HEK293 (cell line): ENCODE results near the gene DZIP1L.

Source experiments
- CTCF ChIA-PET: fragments of 350-600 bp; formaldehyde crosslinking; extraction: SDS; loops from one replicate; lab custom pipeline; 2021; ENCODE audit warnings: antibody characterized with exemption; lab: Yijun Ruan, JAX
- POLR2A ChIA-PET: fragments of 300-600 bp; formaldehyde crosslinking; extraction: SDS; loops from one replicate; lab custom pipeline; 2020; ENCODE audit warnings: antibody characterized with exemption, inconsistent platforms; lab: Yijun Ruan, JAX
- H3K27ac ChIP-seq: fragments of 200-500 bp; sonication (Bioruptor generic); 2 replicates; pipeline ENCODE4 v1.5.1; 2014; ENCODE audit warnings: low read depth, low read length, control low read depth, inconsistent platforms; ENCODE audit errors: extremely low read depth
- H3K36me3 ChIP-seq, 2 experiments: fragments of 200-500 bp in 1 of 2; sonication (Bioruptor generic) in 1 of 2; 1 replicate in 1 of 2; 2 replicates in 1 of 2; pipeline ENCODE4 v1.5.1; 2014 to 2017; ENCODE audit warnings: inconsistent platforms in 2 of 2, low read length in 2 of 2; ENCODE audit not compliant: control insufficient read depth in 2 of 2, insufficient read depth in 1 of 2
- H3K4me1 ChIP-seq: fragments of 200-500 bp; sonication (Bioruptor generic); 2 replicates; pipeline ENCODE4 v1.5.1; 2014; ENCODE audit warnings: mild to moderate bottlenecking, low read length, inconsistent platforms; ENCODE audit not compliant: control insufficient read depth, insufficient read depth
- H3K4me3 ChIP-seq: 2 replicates; pipeline ENCODE4 v1.5.1; 2011; ENCODE audit warnings: low read depth, mild to moderate bottlenecking, control low read depth, low read length, moderate library complexity
- H3K9me3 ChIP-seq: fragments of 200-500 bp; sonication (Bioruptor generic); 2 replicates; pipeline ENCODE4 v1.5.1; 2014; ENCODE audit warnings: low read depth, low read length, inconsistent platforms; ENCODE audit not compliant: control insufficient read depth, insufficient read depth
- BCL11A ChIP-seq: fragments of 450-650 bp; formaldehyde crosslinking; IDR thresholded peaks from 2 replicates; pipeline ENCODE4 v1.5.1; 2016; ENCODE audit warnings: low read depth, missing biosample characterization, missing genetic modification characterization
- HOXA7 ChIP-seq: sonication (generic); formaldehyde crosslinking; IDR thresholded peaks from 2 replicates; pipeline ENCODE4 v1.8.1; 2022; ENCODE audit warnings: missing genetic modification reagents, borderline replicate concordance
- KLF8 ChIP-seq: fragments of 450-650 bp; formaldehyde crosslinking; IDR thresholded peaks from 2 replicates; pipeline ENCODE4 v1.5.1; 2016; ENCODE audit warnings: missing biosample characterization, missing genetic modification characterization
- OVOL3 ChIP-seq: fragments of 450-650 bp; formaldehyde crosslinking; IDR thresholded peaks from 2 replicates; pipeline ENCODE4 v1.5.1; 2016; ENCODE audit warnings: missing biosample characterization, missing genetic modification characterization
- WT1 ChIP-seq: fragments of 450-650 bp; formaldehyde crosslinking; IDR thresholded peaks from 2 replicates; pipeline ENCODE4 v1.5.1; 2016; ENCODE audit warnings: missing biosample characterization, missing genetic modification characterization
- ZBTB11 ChIP-seq: fragments of 450-650 bp; formaldehyde crosslinking; conservative IDR thresholded peaks from 2 replicates; pipeline ENCODE4 v1.5.1; 2016; ENCODE audit warnings: low read depth, missing biosample characterization, missing genetic modification characterization
- ZBTB17 ChIP-seq: fragments of 450-650 bp; formaldehyde crosslinking; IDR thresholded peaks from 2 replicates; pipeline ENCODE4 v1.5.1; 2016; ENCODE audit warnings: missing biosample characterization, missing genetic modification characterization
- ZEB2 ChIP-seq: fragments of 450-650 bp; formaldehyde crosslinking; IDR thresholded peaks from 2 replicates; pipeline ENCODE4 v1.5.1; 2016; ENCODE audit warnings: missing biosample characterization, missing genetic modification characterization
- ZFHX2 ChIP-seq: fragments of 450-650 bp; formaldehyde crosslinking; conservative IDR thresholded peaks from 2 replicates; pipeline ENCODE4 v1.5.1; 2016; ENCODE audit warnings: missing biosample characterization, missing genetic modification characterization
- ZFP41 ChIP-seq: fragments of 450-650 bp; formaldehyde crosslinking; IDR thresholded peaks from 2 replicates; pipeline ENCODE4 v1.5.1; 2016; ENCODE audit warnings: missing biosample characterization, missing genetic modification characterization, borderline replicate concordance
- ZNF155 ChIP-seq: fragments of 450-650 bp; formaldehyde crosslinking; IDR thresholded peaks from 2 replicates; pipeline ENCODE4 v1.5.1; 2016; ENCODE audit warnings: missing biosample characterization, missing genetic modification characterization
- ZNF16 ChIP-seq: fragments of 450-650 bp; formaldehyde crosslinking; IDR thresholded peaks from 2 replicates; pipeline ENCODE4 v1.5.1; 2016; ENCODE audit warnings: low read depth, missing biosample characterization, missing genetic modification characterization
- ZNF174 ChIP-seq: fragments of 450-650 bp; formaldehyde crosslinking; IDR thresholded peaks from 2 replicates; pipeline ENCODE4 v1.5.0; 2017; ENCODE audit warnings: missing biosample characterization, mild to moderate bottlenecking, missing genetic modification characterization
- ZNF2 ChIP-seq: fragments of 450-650 bp; formaldehyde crosslinking; IDR thresholded peaks from 2 replicates; pipeline ENCODE4 v1.5.1; 2016; ENCODE audit warnings: missing biosample characterization, missing genetic modification characterization
- ZNF214 ChIP-seq: fragments of 450-650 bp; formaldehyde crosslinking; IDR thresholded peaks from 2 replicates; pipeline ENCODE4 v1.5.1; 2017; ENCODE audit warnings: missing biosample characterization, mild to moderate bottlenecking, missing genetic modification characterization, borderline replicate concordance
- ZNF302 ChIP-seq: fragments of 450-650 bp; formaldehyde crosslinking; IDR thresholded peaks from 2 replicates; pipeline ENCODE4 v1.5.1; 2016; ENCODE audit warnings: missing biosample characterization, missing genetic modification characterization, low read depth
- ZNF48 ChIP-seq: fragments of 450-650 bp; formaldehyde crosslinking; IDR thresholded peaks from 2 replicates; pipeline ENCODE4 v1.5.1; 2016; ENCODE audit warnings: missing biosample characterization, missing genetic modification characterization
- ZNF549 ChIP-seq: fragments of 450-650 bp; IDR thresholded peaks from 2 replicates; pipeline ENCODE4 v1.5.1; 2018; ENCODE audit warnings: missing biosample characterization, missing genetic modification characterization, mild to moderate bottlenecking, inconsistent platforms, moderate library complexity
- ZNF555 ChIP-seq: fragments of 450-650 bp; formaldehyde crosslinking; conservative IDR thresholded peaks from 2 replicates; pipeline ENCODE4 v1.5.1; 2017; ENCODE audit warnings: missing biosample characterization, mild to moderate bottlenecking, missing genetic modification characterization, inconsistent platforms
- ZNF610 ChIP-seq: fragments of 450-650 bp; formaldehyde crosslinking; IDR thresholded peaks from 2 replicates; pipeline ENCODE4 v1.5.1; 2016; ENCODE audit warnings: missing biosample characterization, missing genetic modification characterization, borderline replicate concordance
- ZNF626 ChIP-seq: fragments of 450-650 bp; sonication (Bioruptor Pico); formaldehyde crosslinking; IDR thresholded peaks from 2 replicates; pipeline ENCODE4 v1.5.1; 2018; ENCODE audit warnings: missing biosample characterization, missing genetic modification characterization, inconsistent platforms
- ZNF654 ChIP-seq: fragments of 450-650 bp; formaldehyde crosslinking; IDR thresholded peaks from 2 replicates; pipeline ENCODE4 v1.5.1; 2016; ENCODE audit warnings: low read depth, missing biosample characterization, missing genetic modification characterization
- ZNF692 ChIP-seq: fragments of 450-650 bp; formaldehyde crosslinking; IDR thresholded peaks from 2 replicates; pipeline ENCODE4 v1.5.1; 2016; ENCODE audit warnings: missing biosample characterization, missing genetic modification characterization
- ZNF776 ChIP-seq: fragments of 450-650 bp; formaldehyde crosslinking; IDR thresholded peaks from 2 replicates; pipeline ENCODE4 v1.5.0; 2017; ENCODE audit warnings: missing biosample characterization, missing genetic modification characterization, borderline replicate concordance
- ZSCAN5A ChIP-seq: fragments of 450-650 bp; formaldehyde crosslinking; IDR thresholded peaks from 2 replicates; pipeline ENCODE4 v1.5.1; 2016; ENCODE audit warnings: missing biosample characterization, missing genetic modification characterization
- ZXDB ChIP-seq: fragments of 450-650 bp; formaldehyde crosslinking; IDR thresholded peaks from 2 replicates; pipeline ENCODE4 v1.5.1; 2016; ENCODE audit warnings: missing biosample characterization, missing genetic modification characterization

DZIP1L gene

GRCh38 chr3:138046085-138046484 is 69.3 kb downstream of the DZIP1L start (continued):
- TF ChIP-seq ZNF692 (tag by site-specific recombination) (no peak), ZNF776 (tag by site-specific recombination) (no peak)

GRCh38 chr3:138043266-138044029 is 72.0 kb downstream of the DZIP1L start:
- ChIA-PET POLR2A (no interaction called here), CTCF (interaction anchor here (1.1 to 2.3 kb wide), 2 partner anchors 9 to 10 kb away, joined by 3 to 8 read pairs; no protein-coding TSS in a partner anchor)
- Histone ChIP-seq H3K36me3 (peaks cover 0 to 15% of the 10 kb centered on the region in 2 experiments; a peak in 1 of 3 replicates), H3K4me1 (no peaks in the 10 kb centered on the region), H3K27ac (no peak overlapping the region), H3K4me3 (no peak overlapping the region), H3K9me3 (no peaks in the 10 kb centered on the region)
- no peak for TF ChIP-seq ZNF2 (tag by site-specific recombination)
- TF ChIP-seq ZNF16 (tag by site-specific recombination): no peak
- no peak for TF ChIP-seq ZNF692 (tag by site-specific recombination)
- TF ChIP-seq BCL11A (tag by site-specific recombination): no peak
- TF ChIP-seq ZSCAN5A (tag by site-specific recombination): no peak
- no peak for TF ChIP-seq ZNF549 (tag by site-specific recombination)
- no peak for TF ChIP-seq KLF8 (tag by site-specific recombination)
- TF ChIP-seq ZNF555 (tag by site-specific recombination): no peak
- TF ChIP-seq WT1 (tag by site-specific recombination): no peak
- TF ChIP-seq ZNF626 (tag by site-specific recombination): no peak
- no peak for TF ChIP-seq ZNF155 (tag by site-specific recombination)

- ChIA-PET POLR2A (no interaction called here), CTCF (interaction anchor here (0.6 to 2.3 kb wide), 3 partner anchors 10 to 242 kb away, joined by 3 to 8 read pairs (median 5); no protein-coding TSS in a partner anchor)
- H3K36me3 ChIP-seq: peaks cover 0 to 4% of the 10 kb centered on the region in 2 experiments; a peak in 1 of 3 replicates
- H3K4me1 ChIP-seq: no peaks in the 10 kb centered on the region
- H3K9me3 ChIP-seq: no peaks in the 10 kb centered on the region
- H3K27ac ChIP-seq: no peak overlapping the region
- H3K4me3 ChIP-seq: no peak overlapping the region
- TF ChIP-seq OVOL3 (tag by site-specific recombination) (no peak), ZNF302 (no peak), ZNF654 (tag by site-specific recombination) (no peak), HOXA7 (CRISPR knock-in tag) (no peak), ZEB2 (no peak), ZFHX2 (no peak), ZXDB (tag by site-specific recombination) (no peak), ZBTB11 (tag by site-specific recombination) (no peak), ZNF610 (no peak), ZNF214 (tag by site-specific recombination) (no peak), ZNF48 (no peak), ZBTB17 (tag by site-specific recombination) (no peak), ZNF174 (tag by site-specific recombination) (no peak), ZFP41 (tag by site-specific recombination) (no peak)
Observed at GRCh38 chr3:138042043-138042442, 73.4 kb downstream of the DZIP1L start.
